CD4-positive, alpha-beta T cell (primary cell): Measurements from ENCODE around the gene FREM1. TPM values are rescaled to one million over a fixed set of nuclear protein-coding genes. Genes with fewer than 3 reads are reported as not detected.

Experiments
- ATAC-seq: fragments of 200-7000 bp; cut with Tn5 transposase; one replicate; pipeline ENCODE4 v1.10.0; 2022; ENCODE audit warnings: mild to moderate bottlenecking; ENCODE audit not compliant: poor library complexity
- CTCF ChIA-PET: fragments of 350-600 bp; sonication (Branson Sonifier 250); formaldehyde crosslinking; loops from one replicate; lab custom pipeline; 2021; ENCODE audit warnings: antibody characterized with exemption, inconsistent platforms; lab: Charles Lee
- POLR2A ChIA-PET: fragments of 350-600 bp; sonication (Branson Sonifier 250); formaldehyde crosslinking; loops from one replicate; lab custom pipeline; 2021; ENCODE audit warnings: antibody characterized with exemption, inconsistent platforms; lab: Charles Lee
- DNase-seq, 14 experiments: peaks; one replicate each; pipeline ENCODE4 v3.0.0-alpha.2; 2013 to 2020; ENCODE audit warnings: mixed read lengths in 2 of 14
- H3K27ac ChIP-seq, 2 donors: one replicate each; pipeline versions ENCODE4 v1.5.1 to v1.7.0; 2013; ENCODE audit warnings: low read length in 2 of 2, low read depth in 1 of 2, mild to moderate bottlenecking in 1 of 2
- H3K27me3 ChIP-seq, 2 experiments: 1 replicate in 1 of 2; 2 replicates in 1 of 2; pipeline versions ENCODE4 v1.6.1 to v1.7.0; 2013; ENCODE audit warnings: low read length in 2 of 2, control low read depth in 1 of 2, mild to moderate bottlenecking in 1 of 2, moderate library complexity in 1 of 2; ENCODE audit not compliant: insufficient read depth in 2 of 2, control insufficient read depth in 1 of 2
- H3K36me3 ChIP-seq: one replicate; pipeline ENCODE4 v1.6.1; 2013; ENCODE audit warnings: low read length, control low read depth; ENCODE audit not compliant: insufficient read depth
- H3K4me1 ChIP-seq: one replicate; pipeline ENCODE4 v1.6.1; 2013; ENCODE audit warnings: low read length, control low read depth; ENCODE audit not compliant: insufficient read depth
- H3K4me3 ChIP-seq: one replicate; pipeline ENCODE4 v1.5.1; 2013; ENCODE audit warnings: mild to moderate bottlenecking, low read length, moderate library complexity
- H3K9me3 ChIP-seq, 2 experiments: 1 replicate in 1 of 2; 2 replicates in 1 of 2; pipeline versions ENCODE4 v1.6.1 to v1.7.0; 2013; ENCODE audit warnings: low read length in 2 of 2, mild to moderate bottlenecking in 2 of 2, control low read depth in 1 of 2, moderate library complexity in 1 of 2; ENCODE audit not compliant: control insufficient read depth in 1 of 2, insufficient read depth in 1 of 2
- H3K27ac Mint-ChIP-seq: one replicate; pipeline ENCODE4 v1.8.0; 2020; ENCODE audit warnings: mixed read lengths
- H3K27me3 Mint-ChIP-seq: one replicate; pipeline ENCODE4 v1.8.0; 2021; ENCODE audit warnings: mixed read lengths
- H3K36me3 Mint-ChIP-seq: one replicate; pipeline ENCODE4 v1.8.0; 2021; ENCODE audit warnings: low read depth, mixed read lengths
- H3K4me1 Mint-ChIP-seq: one replicate; pipeline ENCODE4 v1.8.0; 2021; ENCODE audit warnings: low read depth, mixed read lengths
- H3K4me3 Mint-ChIP-seq: one replicate; pipeline ENCODE4 v1.8.0; 2020; ENCODE audit warnings: mild to moderate bottlenecking, mixed read lengths
- H3K9me3 Mint-ChIP-seq: one replicate; pipeline ENCODE4 v1.8.0; 2020; ENCODE audit warnings: mixed read lengths
- intact Hi-C, 2 experiments: fragments of 100-400 bp; cut with DNase I in 1 of 2; cut with micrococcal nuclease in 1 of 2; formaldehyde crosslinking; loops; one replicate each; pipeline versions ENCODE4 v1.15.1 to v1.9.0; 2023 to 2025; cut with DNase I, micrococcal nuclease
- total RNA-seq, 174 experiments: library from RNA in 2 of 174; stranded (reverse) in 2 of 174; gene quantifications; one replicate each; pipeline ENCODE4 v1.2.3 and lab custom pipeline; 2021 to 2026
- TF ChIP-seq, protein P1 (sequence below): fragments of 200-600 bp; IDR thresholded peaks from one replicate; pipeline ENCODE4 v1.8.0; 2022; ENCODE audit warnings: antibody characterized with exemption, mild to moderate bottlenecking

FREM1 gene
- total RNA-seq, 2 experiments from 2014 or later: 0.27 TPM; not detected in 1

DNA sequence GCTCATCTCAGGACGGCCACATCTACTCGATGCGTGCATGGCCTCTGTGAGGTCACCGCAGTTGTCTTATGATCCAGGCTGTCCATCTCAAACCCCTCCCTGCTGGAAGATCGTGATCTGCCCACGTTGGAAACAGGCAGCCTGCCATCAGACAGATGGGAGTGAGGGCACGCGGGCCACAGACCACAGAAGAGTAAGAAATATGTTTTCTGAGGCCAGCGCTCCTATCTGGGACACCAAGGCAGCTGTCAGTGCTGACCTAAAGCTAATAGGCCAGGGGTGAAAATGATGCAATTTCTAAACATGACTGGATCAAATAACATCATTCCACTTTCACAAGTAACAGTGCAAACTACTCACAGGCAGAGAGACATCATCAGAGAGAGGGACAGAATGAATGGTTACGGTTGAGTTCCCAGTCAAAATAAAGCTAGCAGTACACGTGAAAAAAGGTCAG is 130.6 kb downstream of the FREM1 start:
- Mint-ChIP-seq H3K36me3 (no peaks in the 10 kb centered on the region), H3K4me3 (no peak overlapping the region), H3K9me3 (no peaks in the 10 kb centered on the region), H3K4me1 (no peaks in the 10 kb centered on the region), H3K27me3 (peaks cover 26% of the 10 kb centered on the region), H3K27ac (no peak overlapping the region)
- Histone ChIP-seq H3K27ac (no peak overlapping the region), H3K4me3 (no peak overlapping the region), H3K9me3 (no peaks in the 10 kb centered on the region), H3K4me1 (no peaks in the 10 kb centered on the region), H3K36me3 (no peaks in the 10 kb centered on the region), H3K27me3 (no peaks in the 10 kb centered on the region)
- ChIA-PET POLR2A (no interaction called here), CTCF (no interaction called here)
- TF ChIP-seq, protein P1, sequence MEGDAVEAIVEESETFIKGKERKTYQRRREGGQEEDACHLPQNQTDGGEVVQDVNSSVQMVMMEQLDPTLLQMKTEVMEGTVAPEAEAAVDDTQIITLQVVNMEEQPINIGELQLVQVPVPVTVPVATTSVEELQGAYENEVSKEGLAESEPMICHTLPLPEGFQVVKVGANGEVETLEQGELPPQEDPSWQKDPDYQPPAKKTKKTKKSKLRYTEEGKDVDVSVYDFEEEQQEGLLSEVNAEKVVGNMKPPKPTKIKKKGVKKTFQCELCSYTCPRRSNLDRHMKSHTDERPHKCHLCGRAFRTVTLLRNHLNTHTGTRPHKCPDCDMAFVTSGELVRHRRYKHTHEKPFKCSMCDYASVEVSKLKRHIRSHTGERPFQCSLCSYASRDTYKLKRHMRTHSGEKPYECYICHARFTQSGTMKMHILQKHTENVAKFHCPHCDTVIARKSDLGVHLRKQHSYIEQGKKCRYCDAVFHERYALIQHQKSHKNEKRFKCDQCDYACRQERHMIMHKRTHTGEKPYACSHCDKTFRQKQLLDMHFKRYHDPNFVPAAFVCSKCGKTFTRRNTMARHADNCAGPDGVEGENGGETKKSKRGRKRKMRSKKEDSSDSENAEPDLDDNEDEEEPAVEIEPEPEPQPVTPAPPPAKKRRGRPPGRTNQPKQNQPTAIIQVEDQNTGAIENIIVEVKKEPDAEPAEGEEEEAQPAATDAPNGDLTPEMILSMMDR: no peak
- ATAC-seq (no peak), DNase-seq (no peak)
- intact Hi-C loops: no loop called here

DNA sequence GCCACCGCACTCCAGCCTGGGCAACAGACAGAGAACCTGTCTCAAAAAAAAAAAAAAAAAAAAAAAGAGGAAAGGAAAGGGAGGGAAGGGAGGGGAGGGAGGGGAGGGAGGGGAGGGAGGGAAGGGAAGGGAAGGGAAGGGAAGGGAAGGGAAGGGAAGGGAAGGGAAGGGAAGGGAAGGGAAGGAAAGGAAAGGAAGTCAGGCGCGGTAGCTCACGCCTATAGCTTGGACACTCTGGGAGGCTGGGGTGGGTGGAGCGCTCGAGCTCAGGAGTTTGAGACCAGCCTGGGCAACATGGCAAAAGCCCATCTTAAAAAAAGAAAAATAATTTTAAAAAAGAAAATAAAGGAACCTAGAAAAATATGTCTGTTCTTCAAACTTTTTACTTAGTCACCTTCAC is 131.7 kb downstream of the FREM1 start:
- Histone ChIP-seq H3K36me3 (no peaks in the 10 kb centered on the region), H3K27ac (no peak overlapping the region), H3K4me3 (no peak overlapping the region), H3K4me1 (no peaks in the 10 kb centered on the region), H3K9me3 (no peaks in the 10 kb centered on the region), H3K27me3 (no peaks in the 10 kb centered on the region)
- Mint-ChIP-seq H3K36me3 (no peaks in the 10 kb centered on the region), H3K9me3 (no peaks in the 10 kb centered on the region), H3K27ac (no peak overlapping the region), H3K4me1 (no peaks in the 10 kb centered on the region), H3K27me3 (peaks cover 21% of the 10 kb centered on the region), H3K4me3 (no peak overlapping the region)
- intact Hi-C loops: no loop called here
- TF ChIP-seq, protein P1: no peak
- DNase-seq: no peak
- no peak for ATAC-seq
- CTCF ChIA-PET: no interaction called here
- POLR2A ChIA-PET: no interaction called here

DNA sequence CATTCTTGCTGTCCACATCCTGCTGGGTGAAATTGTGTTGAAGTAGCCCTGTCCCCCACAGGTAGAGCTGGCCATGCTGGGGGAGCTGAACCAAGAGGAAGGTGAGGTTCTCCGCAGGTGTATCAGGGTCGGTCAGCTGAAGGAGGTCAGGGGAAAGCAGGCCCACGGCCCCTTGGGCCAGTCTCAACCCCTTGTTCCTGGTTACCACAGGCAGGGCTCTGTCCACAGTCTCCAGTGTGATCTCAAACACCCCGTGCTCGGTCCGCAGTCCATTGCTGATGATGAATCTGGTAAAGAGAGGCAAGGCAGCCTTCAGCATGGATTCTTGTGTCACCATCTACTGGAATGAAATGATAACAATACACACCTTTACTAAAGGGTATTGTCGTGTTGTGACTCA is 134.3 kb downstream of the FREM1 start:
- DNase-seq: no peak
- Histone ChIP-seq H3K4me1 (no peaks in the 10 kb centered on the region), H3K27me3 (no peaks in the 10 kb centered on the region), H3K9me3 (no peaks in the 10 kb centered on the region), H3K4me3 (no peak overlapping the region), H3K36me3 (no peaks in the 10 kb centered on the region), H3K27ac (no peak overlapping the region)
- no peak for ATAC-seq
- no peaks in the 10 kb centered on the region for H3K9me3 Mint-ChIP-seq
- CTCF ChIA-PET: no interaction called here
- no peaks in the 10 kb centered on the region for H3K4me1 Mint-ChIP-seq
- H3K4me3 Mint-ChIP-seq: no peak overlapping the region
- TF ChIP-seq, protein P1: no peak
- POLR2A ChIA-PET: no interaction called here
- no peak overlapping the region for H3K27ac Mint-ChIP-seq
- H3K27me3 Mint-ChIP-seq: peaks cover 8% of the 10 kb centered on the region
- H3K36me3 Mint-ChIP-seq: no peaks in the 10 kb centered on the region
- intact Hi-C loops: no loop called here
